Progenitor cell of endocrine pancreas (in vitro differentiated cells): ENCODE results near the gene GPS2. TPM values are rescaled to one million over a fixed set of nuclear protein-coding genes. Genes with fewer than 3 reads are reported as not detected.

Experiments
- DNase-seq: peaks from one replicate; pipeline ENCODE4 v3.0.0; 2021; ENCODE audit warnings: low spot score; ENCODE audit not compliant: unreplicated experiment
- H3K27ac Mint-ChIP-seq: 2 replicates; pipeline ENCODE4 v1.8.0; 2021; ENCODE audit warnings: mild to moderate bottlenecking, moderate library complexity, mixed read lengths
- H3K27me3 Mint-ChIP-seq: 2 replicates; pipeline ENCODE4 v1.8.0; 2021; ENCODE audit warnings: mixed read lengths
- H3K36me3 Mint-ChIP-seq: 2 replicates; pipeline ENCODE4 v1.8.0; 2022; ENCODE audit warnings: mixed read lengths; ENCODE audit not compliant: insufficient read depth
- H3K4me1 Mint-ChIP-seq: 2 replicates; pipeline ENCODE4 v1.8.0; 2021; ENCODE audit warnings: low read depth, mixed read lengths
- H3K4me3 Mint-ChIP-seq: 2 replicates; pipeline ENCODE4 v1.8.0; 2021; ENCODE audit warnings: low read depth, mild to moderate bottlenecking, moderate library complexity, mixed read lengths
- H3K9me3 Mint-ChIP-seq: 2 replicates; pipeline ENCODE4 v1.8.0; 2021; ENCODE audit warnings: low read depth, mixed read lengths
- total RNA-seq: library from RNA; stranded (reverse); gene quantifications from 2 replicates; pipeline ENCODE4 v1.2.1, GENCODE V29; 2021
- TF ChIP-seq, protein P1 (sequence below): fragments of 200-600 bp; sonication (generic); IDR thresholded peaks from one replicate; pipeline ENCODE4 v1.5.0; 2021; ENCODE audit warnings: antibody characterized with exemption, mild to moderate bottlenecking; ENCODE audit not compliant: unreplicated experiment

Gene GPS2
- total RNA-seq, 1 donor from 2014 or later = 77.1 TPM

DNA sequence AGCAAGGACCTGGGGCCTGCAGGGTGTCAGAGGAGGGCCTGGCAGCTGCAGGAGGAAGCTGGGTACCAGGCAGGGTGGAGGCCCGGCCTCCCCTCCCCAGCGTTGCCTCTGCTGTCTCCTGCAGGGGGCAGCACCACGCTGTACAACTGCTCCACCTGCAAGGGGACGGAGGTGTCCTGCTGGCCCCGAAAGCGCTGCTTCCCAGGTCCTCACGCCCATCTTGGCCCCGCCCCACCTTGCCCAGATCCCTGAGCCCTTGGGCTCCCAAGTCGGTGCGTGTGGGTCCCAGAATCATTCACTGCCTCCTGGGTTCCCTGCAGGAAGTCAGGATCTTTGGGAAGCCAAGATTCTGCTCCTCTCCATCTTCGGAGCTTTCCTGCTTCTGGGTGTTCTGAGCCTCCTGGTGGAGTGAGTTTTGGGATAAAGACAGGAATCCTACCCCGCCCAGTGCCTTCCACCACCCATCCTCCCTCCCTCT, 41.0 kb upstream of the GPS2 start:
- Mint-ChIP-seq H3K4me3 (no peak overlapping the region), H3K36me3 (no peaks in the 10 kb centered on the region), H3K4me1 (peaks cover 14% of the 10 kb centered on the region), H3K27me3 (peaks cover 7% of the 10 kb centered on the region), H3K27ac (no peak overlapping the region), H3K9me3 (no peaks in the 10 kb centered on the region)
- peak; percentile 75 for DNase-seq
- TF ChIP-seq, protein P1, sequence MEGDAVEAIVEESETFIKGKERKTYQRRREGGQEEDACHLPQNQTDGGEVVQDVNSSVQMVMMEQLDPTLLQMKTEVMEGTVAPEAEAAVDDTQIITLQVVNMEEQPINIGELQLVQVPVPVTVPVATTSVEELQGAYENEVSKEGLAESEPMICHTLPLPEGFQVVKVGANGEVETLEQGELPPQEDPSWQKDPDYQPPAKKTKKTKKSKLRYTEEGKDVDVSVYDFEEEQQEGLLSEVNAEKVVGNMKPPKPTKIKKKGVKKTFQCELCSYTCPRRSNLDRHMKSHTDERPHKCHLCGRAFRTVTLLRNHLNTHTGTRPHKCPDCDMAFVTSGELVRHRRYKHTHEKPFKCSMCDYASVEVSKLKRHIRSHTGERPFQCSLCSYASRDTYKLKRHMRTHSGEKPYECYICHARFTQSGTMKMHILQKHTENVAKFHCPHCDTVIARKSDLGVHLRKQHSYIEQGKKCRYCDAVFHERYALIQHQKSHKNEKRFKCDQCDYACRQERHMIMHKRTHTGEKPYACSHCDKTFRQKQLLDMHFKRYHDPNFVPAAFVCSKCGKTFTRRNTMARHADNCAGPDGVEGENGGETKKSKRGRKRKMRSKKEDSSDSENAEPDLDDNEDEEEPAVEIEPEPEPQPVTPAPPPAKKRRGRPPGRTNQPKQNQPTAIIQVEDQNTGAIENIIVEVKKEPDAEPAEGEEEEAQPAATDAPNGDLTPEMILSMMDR = peak; percentile 89

DNA sequence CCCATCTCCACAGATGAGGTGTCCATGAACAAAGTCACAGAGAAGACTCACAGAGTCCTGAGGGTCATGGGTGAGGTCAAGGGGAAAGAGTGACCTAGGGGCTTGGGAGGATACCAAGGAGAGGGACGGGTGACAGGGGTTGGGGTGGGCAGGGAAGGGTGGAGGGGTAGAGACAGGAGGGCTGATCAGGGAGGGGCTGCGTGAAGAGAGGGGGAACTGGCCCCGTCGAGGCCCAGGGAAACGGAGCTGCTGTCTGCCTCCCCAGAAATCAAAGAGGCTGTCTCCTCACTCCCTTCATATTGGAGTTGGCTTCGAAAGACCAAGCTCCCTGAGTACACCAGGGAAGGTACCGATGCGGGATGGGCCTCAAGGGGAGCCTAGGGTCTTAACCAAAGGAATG, 40.4 kb upstream of the GPS2 start:
- H3K36me3 Mint-ChIP-seq = no peaks in the 10 kb centered on the region
- TF ChIP-seq, protein P1 = no peak
- DNase-seq = no peak
- no peak overlapping the region for H3K4me3 Mint-ChIP-seq
- no peaks in the 10 kb centered on the region for H3K9me3 Mint-ChIP-seq
- no peak overlapping the region for H3K27ac Mint-ChIP-seq
- peaks cover 15% of the 10 kb centered on the region for H3K4me1 Mint-ChIP-seq
- peaks cover 7% of the 10 kb centered on the region for H3K27me3 Mint-ChIP-seq

DNA sequence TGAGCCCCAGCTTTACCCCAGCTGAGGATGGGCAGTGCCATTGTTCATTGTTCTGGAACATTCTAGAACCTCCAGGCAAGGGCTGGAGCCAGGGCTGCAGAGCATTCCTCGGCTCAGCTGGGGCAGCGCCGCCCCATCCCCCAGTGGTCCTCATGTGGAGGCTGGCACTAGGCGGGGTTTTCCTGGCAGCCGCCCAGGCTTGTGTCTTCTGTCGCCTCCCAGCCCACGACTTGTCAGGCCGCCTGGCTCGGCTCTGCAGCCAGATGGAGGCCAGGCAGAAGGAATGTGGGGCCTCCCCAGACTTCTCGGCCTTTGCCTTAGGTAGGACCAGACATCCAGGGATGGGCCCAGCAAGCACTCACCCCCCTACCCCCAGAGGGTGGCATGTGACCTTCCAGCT, 39.9 kb upstream of the GPS2 start, which contains the start of gene TMEM95:
Gene TMEM95 (plus strand): TSS at position 104 of the 400 bp plus-strand sequence. CDS start 49 bp downstream, at position 153.
- H3K36me3 Mint-ChIP-seq = no peaks in the 10 kb centered on the region
- no peak for DNase-seq
- TF ChIP-seq, protein P1 = no peak
- H3K4me1 Mint-ChIP-seq = peaks cover 17% of the 10 kb centered on the region
- peak within 1 kb of the TSS; percentile 22 for H3K4me3 Mint-ChIP-seq
- H3K27me3 Mint-ChIP-seq = peaks cover 7% of the 10 kb centered on the region
- no peak within 1 kb of the TSS for H3K27ac Mint-ChIP-seq
- H3K9me3 Mint-ChIP-seq = no peaks in the 10 kb centered on the region

DNA sequence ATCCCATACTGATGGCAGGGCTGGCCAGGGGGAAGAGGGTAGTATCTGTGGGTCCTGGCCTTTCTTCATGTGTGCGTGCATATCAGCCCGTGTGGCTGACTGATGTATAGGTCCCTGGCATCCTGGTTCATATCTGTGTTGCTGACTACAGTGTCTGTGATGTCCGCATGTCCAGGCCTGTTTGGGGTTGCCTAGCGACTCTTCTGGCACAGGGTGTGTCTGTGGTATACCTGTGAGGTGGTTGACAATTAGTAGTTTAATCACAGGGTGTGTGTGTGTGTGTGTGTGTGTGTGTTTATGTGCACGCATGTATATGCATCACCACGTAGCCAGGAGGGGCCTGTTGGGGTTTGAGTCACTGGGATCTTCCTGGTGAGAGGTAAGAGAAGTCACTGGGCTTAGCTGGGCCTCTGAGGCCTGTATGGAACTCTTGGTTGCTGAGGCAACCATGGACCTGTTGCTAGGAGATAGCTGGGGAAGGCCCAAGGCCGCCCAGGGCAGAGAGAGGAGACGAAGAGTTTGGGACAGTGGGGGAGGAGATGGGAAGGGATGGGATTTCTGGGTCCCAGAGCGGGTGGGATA, 39.2 kb upstream of the GPS2 start:
- no peak overlapping the region for H3K27ac Mint-ChIP-seq
- H3K4me1 Mint-ChIP-seq = peaks cover 22% of the 10 kb centered on the region
- H3K9me3 Mint-ChIP-seq = no peaks in the 10 kb centered on the region
- no peaks in the 10 kb centered on the region for H3K36me3 Mint-ChIP-seq
- peaks cover 7% of the 10 kb centered on the region for H3K27me3 Mint-ChIP-seq
- no peak for DNase-seq
- TF ChIP-seq, protein P1 = no peak
- H3K4me3 Mint-ChIP-seq = peak overlapping the region; percentile 22

DNA sequence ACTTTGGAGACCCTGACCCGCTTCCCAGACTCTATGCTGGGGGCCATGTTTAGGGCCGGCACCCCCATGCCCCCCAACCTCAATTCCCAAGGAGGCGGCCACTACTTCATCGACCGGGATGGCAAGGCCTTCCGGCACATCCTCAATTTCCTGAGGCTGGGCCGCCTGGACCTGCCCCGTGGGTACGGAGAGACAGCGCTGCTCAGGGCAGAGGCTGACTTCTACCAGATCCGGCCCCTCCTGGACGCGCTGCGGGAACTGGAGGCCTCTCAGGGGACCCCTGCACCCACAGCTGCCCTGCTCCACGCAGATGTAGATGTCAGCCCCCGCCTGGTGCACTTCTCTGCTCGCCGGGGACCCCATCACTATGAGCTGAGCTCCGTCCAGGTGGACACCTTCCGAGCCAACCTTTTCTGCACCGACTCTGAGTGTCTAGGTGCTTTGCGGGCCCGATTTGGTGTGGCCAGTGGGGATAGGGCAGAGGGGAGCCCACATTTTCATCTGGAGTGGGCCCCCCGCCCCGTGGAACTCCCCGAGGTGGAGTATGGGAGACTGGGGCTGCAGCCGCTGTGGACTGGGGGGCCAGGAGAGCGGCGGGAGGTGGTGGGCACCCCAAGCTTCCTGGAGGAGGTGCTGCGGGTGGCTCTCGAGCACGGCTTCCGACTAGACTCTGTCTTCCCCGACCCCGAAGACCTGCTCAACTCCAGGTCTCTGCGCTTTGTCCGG, 37.9 kb upstream of the GPS2 start:
- no peak for DNase-seq
- no peaks in the 10 kb centered on the region for H3K36me3 Mint-ChIP-seq
- H3K27ac Mint-ChIP-seq = peak overlapping the region; percentile 95
- H3K4me3 Mint-ChIP-seq = peak overlapping the region; percentile 81
- TF ChIP-seq, protein P1 = no peak
- no peaks in the 10 kb centered on the region for H3K9me3 Mint-ChIP-seq
- H3K4me1 Mint-ChIP-seq = peaks cover 26% of the 10 kb centered on the region
- peaks cover 3% of the 10 kb centered on the region for H3K27me3 Mint-ChIP-seq
